Heart right ventricle (tissue), 16 donors: ENCODE results near the gene HSPA9. TPM values are rescaled to one million over a fixed set of nuclear protein-coding genes. Genes with fewer than 3 reads are reported as not detected.

Source experiments
- ATAC-seq, 8 donors: fragments of 200-7000 bp; cut with Tn5 transposase; one replicate each; pipeline ENCODE4 v1.9.1; 2020; ENCODE audit warnings: mild to moderate bottlenecking in 8 of 8, moderate library complexity in 8 of 8, moderate number of reproducible peaks in 1 of 8
- DNase-seq, 2 donors: peaks; one replicate each; pipeline ENCODE4 v3.0.0-alpha.2; 2020
- H3K27ac ChIP-seq, 10 donors: fragments of 200-600 bp; sonication (generic) in 2 of 10; one replicate each; pipeline versions ENCODE4 v1.5.0 to v1.8.0; 2020 to 2022; ENCODE audit warnings: mild to moderate bottlenecking in 3 of 10
- H3K27me3 ChIP-seq, 7 donors: fragments of 200-600 bp; one replicate each; pipeline ENCODE4 v1.8.0; 2021 to 2022; ENCODE audit warnings: mild to moderate bottlenecking in 2 of 7
- H3K36me3 ChIP-seq, 9 donors: fragments of 200-600 bp; sonication (generic) in 1 of 9; one replicate each; pipeline versions ENCODE4 v1.5.0 to v1.8.0; 2020 to 2022; ENCODE audit warnings: mild to moderate bottlenecking in 2 of 9
- H3K4me1 ChIP-seq, 9 donors: fragments of 200-600 bp; sonication (generic) in 1 of 9; one replicate each; pipeline versions ENCODE4 v1.5.0 to v1.8.0; 2020 to 2022; ENCODE audit warnings: mild to moderate bottlenecking in 4 of 9
- H3K4me3 ChIP-seq, 10 donors: fragments of 200-600 bp; sonication (generic) in 2 of 10; one replicate each; pipeline versions ENCODE4 v1.5.0 to v1.8.0; 2020 to 2022; ENCODE audit warnings: mild to moderate bottlenecking in 7 of 10, moderate library complexity in 2 of 10
- H3K9me3 ChIP-seq, 11 donors: fragments of 200-600 bp in 10 of 11; sonication (generic) in 2 of 11; one replicate each; pipeline versions ENCODE4 v1.5.0 to v1.8.0; 2013 to 2022; ENCODE audit warnings: mild to moderate bottlenecking in 2 of 11, control low read depth in 1 of 11, moderate library complexity in 1 of 11
- CTCF ChIP-seq, 9 donors: fragments of 200-600 bp; sonication (generic) in 2 of 9; IDR thresholded peaks; one replicate each; pipeline versions ENCODE4 v1.5.0 to v1.8.0; 2021 to 2022; ENCODE audit warnings: antibody characterized with exemption in 9 of 9, mild to moderate bottlenecking in 5 of 9, moderate library complexity in 1 of 9
- WGBS, 2 donors: extraction: QIAGEN DNeasy Blood & Tissue Kit; methylation state at CpG; one replicate each; pipeline ENCODE4 v1.1.7; 2013; ENCODE audit warnings: inconsistent platforms in 1 of 2; 5-methylcytosine and 5-hydroxymethylcytosine counted together
- intact Hi-C, 10 donors: fragments of 100-400 bp; cut with DNase I; formaldehyde crosslinking; loops; one replicate each; pipeline versions ENCODE4 v1.11.1 to v1.14.2; 2022
- polyA plus RNA-seq, 2 donors: library from polyadenylated mRNA; stranded (reverse); fragments of 200-250 nt; gene quantifications; one replicate each; pipeline ENCODE4 v1.2.3, GENCODE V29; 2013
- total RNA-seq, 10 donors: library from RNA; stranded (reverse); fragmentation: NEBNext Ultra II Directional in 3 of 10; extraction: Animal tissue kit (Norgen Biotek cat#: 25700) in 3 of 10; gene quantifications; one replicate each; pipeline versions ENCODE4 v1.2.1 to v1.2.4, GENCODE V29; 2021 to 2023
- donor health status: Arrhythmogenic right ventricular cardiomyopathy.
- donor health status: ischemic (EF 13 %, LVEDD 7.1; RV severe dilation, severe dysfunction).
- donor health status: healthy with polysubstance abuse.
- donor health status: DM: no; HTN: yes; CAD: no.
- donor health status: DM: no; HTN: no; CAD: no.
- donor health status: ischemic (EF 25% LVEDD 6.9; RV normal size, moderate dysfunction).
- donor health status: ischemic (EF 25% LVEDD 5.7; RV mildly dilated, moderate dysfunction).
- donor health status: healthy.
- donor health status: DM: yes; HTN: yes; CAD: no.
- donor health status: Ischemic cardiomyopathy.
- donor health status: ischemic (EF 35%, LVEDD 5.7; RV mildly dilated, moderate dysfunction).
- donor health status: nonischemic (EF 11% LVEDD 7.7; RV severe dilation, severe dysfunction).
- donor health status: DM: yes; HTN: yes; CAD: no.
- donor health status: PGD.
- donor health status: ischemic (EF 29% LVEDD 5.4; RV normal size, mild dysfunction).
- donor health status: nonischemic (EF 23%, LVEDD 6.1; RV moderate dilation, normal function).

The HSPA9 gene
- total and polyA plus RNA-seq, 12 donors, result 82.9 to 415 (median 315) TPM

- no peak for TF ChIP-seq CTCF (IDR thresholded peaks at IDR 0.05)
- intact Hi-C loops, result no loop called here
- Histone ChIP-seq H3K27ac (no peak overlapping the region), H3K9me3 (no peaks in the 10 kb centered on the region), H3K4me1 (peaks cover 0 to 48% (median 5%) of the 10 kb centered on the region in 9 donors), H3K27me3 (no peaks in the 10 kb centered on the region), H3K36me3 (no peaks in the 10 kb centered on the region), H3K4me3 (no peak overlapping the region)
- no peak for ATAC-seq
- 70 to 71% methylated on average over 5 of the region's 5 CpGs for WGBS, 2 donors
- DNase-seq, result no peak
Observed at GRCh38 chr5:138603249-138603920, 28.2 kb upstream of the HSPA9 start.

DNA sequence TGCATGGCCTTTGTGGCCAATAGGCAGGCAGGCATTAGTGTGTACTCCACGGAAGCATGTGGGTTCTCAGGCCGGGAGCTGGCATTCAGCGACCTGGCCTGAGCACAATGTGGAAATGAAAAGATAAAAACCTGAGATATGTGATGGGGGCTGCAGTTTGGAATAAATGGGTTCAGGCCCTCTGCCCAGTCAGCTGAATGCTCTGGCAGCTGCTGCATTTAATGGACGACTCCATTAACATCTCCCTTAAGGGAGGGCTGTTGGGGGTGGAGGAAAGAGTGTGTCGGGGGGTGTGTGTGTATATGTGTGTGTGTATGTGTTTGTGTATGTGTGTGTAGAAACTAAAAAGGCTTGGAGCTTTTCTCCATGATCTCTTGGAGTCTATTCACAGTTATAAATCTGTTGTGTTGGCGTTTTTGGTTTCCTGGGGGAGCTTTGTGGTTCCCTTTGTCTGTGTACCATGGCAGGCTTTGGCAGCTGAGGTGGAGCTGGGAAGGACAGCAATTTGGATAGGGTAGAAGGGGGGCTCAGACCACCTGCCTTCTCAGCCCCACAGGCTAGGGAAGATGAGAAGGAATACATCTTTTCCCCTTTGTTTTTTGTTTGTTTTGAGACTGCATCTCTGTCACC lies 27.3 kb upstream of the HSPA9 start:
- intact Hi-C loops, result no loop called here
- ATAC-seq, result no peak

GRCh38 chr5:138601444-138601843 lies 26.2 kb upstream of the HSPA9 start:
- WGBS, 2 donors, result 61 to 71% methylated on average over 3 of the region's 3 CpGs
- Histone ChIP-seq H3K27ac (peak overlapping the region in 1 of 10 donors; percentile 8), H3K9me3 (no peaks in the 10 kb centered on the region), H3K4me3 (no peak overlapping the region), H3K4me1 (peaks cover 0 to 48% (median 5%) of the 10 kb centered on the region in 9 donors), H3K27me3 (no peaks in the 10 kb centered on the region), H3K36me3 (no peaks in the 10 kb centered on the region)
- no peak for TF ChIP-seq CTCF (IDR thresholded peaks at IDR 0.05)
- intact Hi-C loops, result no loop called here
- DNase-seq (no peak), ATAC-seq (peak in 2 of 8 donors; percentile 38 to 47)

More for the DNA sequence above, 27.3 kb upstream of the HSPA9 start:
- no peak overlapping the region for H3K4me3 ChIP-seq
- TF ChIP-seq CTCF (IDR thresholded peaks at IDR 0.05), result no peak
- H3K36me3 ChIP-seq, result no peaks in the 10 kb centered on the region
- H3K27ac ChIP-seq, result no peak overlapping the region
- H3K9me3 ChIP-seq, result no peaks in the 10 kb centered on the region
- peaks cover 0 to 48% (median 5%) of the 10 kb centered on the region in 9 donors for H3K4me1 ChIP-seq
- 71 to 72% methylated on average over 6 of the region's 6 CpGs for WGBS, 2 donors
- no peak for DNase-seq
- H3K27me3 ChIP-seq, result no peaks in the 10 kb centered on the region

DNA sequence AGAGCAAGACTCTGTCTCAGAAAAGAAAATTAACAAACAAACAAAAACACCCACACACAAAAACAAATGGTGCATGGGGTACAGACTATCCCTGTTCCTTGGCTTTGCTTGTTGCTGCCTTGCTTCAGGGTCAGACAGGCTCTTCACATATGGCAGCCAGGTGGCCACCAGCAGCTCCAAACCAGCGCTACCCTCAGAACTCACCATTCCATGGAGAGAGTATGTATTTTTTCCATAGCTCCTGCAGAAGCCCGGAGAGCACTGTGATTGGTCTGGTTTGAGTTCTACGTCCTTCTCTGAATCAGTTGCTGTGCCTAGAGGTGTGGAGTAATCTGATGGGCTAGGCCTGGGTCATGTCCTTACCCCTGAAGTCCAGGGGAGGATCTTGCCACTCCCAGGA lies 25.2 kb upstream of the HSPA9 start:
- 95% methylated on average over 3 of the region's 3 CpGs for WGBS, 2 donors

More for the DNA sequence above, 25.2 kb upstream of the HSPA9 start:
- intact Hi-C loops, result no loop called here
- ATAC-seq, result no peak
- H3K9me3 ChIP-seq, result no peaks in the 10 kb centered on the region
- TF ChIP-seq CTCF (IDR thresholded peaks at IDR 0.05), result no peak
- H3K4me3 ChIP-seq, result no peak overlapping the region
- H3K27me3 ChIP-seq, result no peaks in the 10 kb centered on the region
- H3K4me1 ChIP-seq, result peaks cover 0 to 40% (median 0%) of the 10 kb centered on the region in 9 donors
- no peak overlapping the region for H3K27ac ChIP-seq
- DNase-seq, result no peak
- H3K36me3 ChIP-seq, result no peaks in the 10 kb centered on the region
